ENCODE measurements around the gene PEDS1. TPM values are rescaled to one million over a fixed set of nuclear protein-coding genes. Genes with fewer than 3 reads are reported as not detected.
"Not testable (repeated sequence)": the region's sequence is repeated elsewhere in the genome, so short reads cannot be mapped to it uniquely, and the experiment has no call there.

PEDS1 gene
- total RNA-seq, 5 donors from 2014 or later (not counting 1 experiment from before 2014, with no cell fraction given): 17.6 to 20.0 (median 18.3) TPM

- H3K9me3 Mint-ChIP-seq: no peaks in the 10 kb centered on the region
- Histone ChIP-seq H3K36me3 (ENCODE audit: control insufficient read depth in 2 of 2, extremely low read depth in 1 of 2, insufficient read depth in 1 of 2, low read length in 1 of 2) (peaks cover 4 to 6% of the 10 kb centered on the region in 2 donors), H3K27me3 (replicated peaks in 1 of 2; ENCODE audit: control insufficient read depth in 2 of 2, extremely low read depth in 1 of 2, insufficient read depth in 2 of 2, low read length in 1 of 2) (no peaks in the 10 kb centered on the region), H3K4me1 (ENCODE audit: control insufficient read depth in 1 of 2, extremely low read depth in 1 of 2, insufficient read depth in 2 of 2, low read length in 2 of 2) (peaks cover 42 to 83% of the 10 kb centered on the region in 2 experiments), H3K4me3 (ENCODE audit: control insufficient read depth in 1 of 2, extremely low read depth in 1 of 2, low read length in 1 of 2) (peak overlapping the region in 1 of 2 donors; percentile 3), H3K27ac (ENCODE audit: low read length) (peak overlapping the region; percentile 86), H3K9me3 (no peaks in the 10 kb centered on the region)
- ChIA-PET POLR2A (interaction anchor here in 1 of 2 donors (0.6 kb wide), 1 partner anchor 11 kb away, joined by 4 read pairs; no protein-coding TSS in a partner anchor), CTCF (interaction anchor here (0.6 to 2.5 kb wide), 9 partner anchors 10 to 1109 kb away, joined by 3 to 6 read pairs (median 5); no protein-coding TSS in a partner anchor)
- H3K36me3 Mint-ChIP-seq: no peaks in the 10 kb centered on the region
- peak overlapping the region; percentile 81 to 97 for H3K27ac Mint-ChIP-seq
- H3K4me1 Mint-ChIP-seq: peaks cover 89 to 94% (median 91%) of the 10 kb centered on the region in 3 donors
- peak overlapping the region; percentile 94 to 97 (median 96) for H3K4me3 Mint-ChIP-seq
- ATAC-seq (replicated peaks in 1 of 4): peak in 3 of 4 experiments; percentile 1 to 16 (median 13)
- H3K27me3 Mint-ChIP-seq: no peaks in the 10 kb centered on the region
- DNase-seq: peak in 30 of 35 experiments; percentile 22 to 76 (median 48)
- WGBS (ENCODE audit: insufficient coverage): 3% methylated on average over 2 of the region's 4 CpGs
Observed at GRCh38 chr20:50110141-50111047, 43.1 kb downstream of the PEDS1 start.

GRCh38 chr20:50108556-50109235, 44.8 kb downstream of the PEDS1 start:
- DNase-seq (no peak), ATAC-seq (replicated peaks in 1 of 4) (no peak)
- Mint-ChIP-seq H3K9me3 (no peaks in the 10 kb centered on the region), H3K36me3 (no peaks in the 10 kb centered on the region), H3K27ac (peak overlapping the region; percentile 22 to 32), H3K4me1 (peaks cover 82 to 85% (median 83%) of the 10 kb centered on the region in 3 donors), H3K4me3 (peak overlapping the region in 1 of 3 donors; percentile 94), H3K27me3 (no peaks in the 10 kb centered on the region)
- CTCF ChIA-PET: interaction anchor here (0.6 to 1.5 kb wide), 5 partner anchors 9 to 404 kb away, joined by 3 to 6 read pairs (median 4); no protein-coding TSS in a partner anchor
- Histone ChIP-seq H3K27me3 (replicated peaks in 1 of 2; ENCODE audit: control insufficient read depth in 2 of 2, extremely low read depth in 1 of 2, insufficient read depth in 2 of 2, low read length in 1 of 2) (no peaks in the 10 kb centered on the region), H3K27ac (ENCODE audit: low read length) (peak overlapping the region; percentile 26), H3K4me3 (ENCODE audit: control insufficient read depth in 1 of 2, extremely low read depth in 1 of 2, low read length in 1 of 2) (no peak overlapping the region), H3K4me1 (ENCODE audit: control insufficient read depth in 1 of 2, extremely low read depth in 1 of 2, insufficient read depth in 2 of 2, low read length in 2 of 2) (peaks cover 32 to 70% of the 10 kb centered on the region in 2 experiments), H3K36me3 (ENCODE audit: control insufficient read depth in 2 of 2, extremely low read depth in 1 of 2, insufficient read depth in 1 of 2, low read length in 1 of 2) (peaks cover 4 to 6% of the 10 kb centered on the region in 2 donors), H3K9me3 (no peaks in the 10 kb centered on the region)
- POLR2A ChIA-PET: interaction anchor here (0.6 kb wide), 3 partner anchors 52 to 846 kb away, joined by 3 to 6 read pairs (median 4); no protein-coding TSS in a partner anchor
- WGBS (ENCODE audit: insufficient coverage): 83% methylated on average over 1 of the region's 4 CpGs

DNA sequence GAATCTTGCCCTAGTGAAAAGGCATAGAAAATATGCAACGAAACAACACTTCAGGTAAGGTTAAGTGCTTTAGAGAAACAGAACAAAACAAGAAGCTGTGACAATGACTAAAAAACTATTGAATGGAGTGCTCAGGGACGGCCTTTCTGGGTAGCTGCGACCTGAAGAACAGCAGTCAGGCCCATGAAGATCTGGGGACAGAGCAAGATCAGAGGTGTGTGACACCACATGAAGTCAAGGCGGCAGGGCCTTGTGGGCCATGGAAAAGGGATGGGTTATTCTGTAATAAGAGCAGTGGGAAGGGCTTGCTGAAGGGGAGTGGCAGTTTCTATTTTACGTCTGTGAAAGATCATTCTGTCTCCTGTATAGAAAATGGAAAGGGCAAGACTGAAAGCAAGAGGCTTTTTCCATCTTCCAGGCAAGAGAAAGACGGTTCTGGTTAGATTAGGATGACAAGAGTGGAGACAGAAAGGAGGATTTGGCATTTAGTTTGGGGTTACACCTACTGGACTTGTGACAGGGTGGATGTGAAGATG, 45.7 kb downstream of the PEDS1 start:
- Histone ChIP-seq H3K36me3 (ENCODE audit: control insufficient read depth in 2 of 2, extremely low read depth in 1 of 2, insufficient read depth in 1 of 2, low read length in 1 of 2) (peaks cover 4 to 6% of the 10 kb centered on the region in 2 donors), H3K27ac (ENCODE audit: low read length) (peak overlapping the region; percentile 13), H3K27me3 (replicated peaks in 1 of 2; ENCODE audit: control insufficient read depth in 2 of 2, extremely low read depth in 1 of 2, insufficient read depth in 2 of 2, low read length in 1 of 2) (no peaks in the 10 kb centered on the region), H3K4me1 (ENCODE audit: control insufficient read depth in 1 of 2, extremely low read depth in 1 of 2, insufficient read depth in 2 of 2, low read length in 2 of 2) (peaks cover 27 to 69% of the 10 kb centered on the region in 2 experiments), H3K9me3 (no peaks in the 10 kb centered on the region), H3K4me3 (ENCODE audit: control insufficient read depth in 1 of 2, extremely low read depth in 1 of 2, low read length in 1 of 2) (no peak overlapping the region)
- ATAC-seq (replicated peaks in 1 of 4): no peak
- Mint-ChIP-seq H3K36me3 (peaks cover 2% of the 10 kb centered on the region), H3K4me1 (peaks cover 82 to 84% (median 82%) of the 10 kb centered on the region in 3 donors), H3K9me3 (no peaks in the 10 kb centered on the region), H3K27me3 (no peaks in the 10 kb centered on the region), H3K4me3 (peak overlapping the region in 2 of 3 donors; percentile 1 to 94), H3K27ac (peak overlapping the region; percentile 21 to 53)
- WGBS (ENCODE audit: insufficient coverage): 72% methylated on average over 6 of the region's 6 CpGs
- DNase-seq: no peak
- ChIA-PET CTCF (interaction anchor here in 1 of 2 donors (1.0 kb wide), 1 partner anchor 14 kb away, joined by 3 read pairs; no protein-coding TSS in a partner anchor), POLR2A (no interaction called here)

- Mint-ChIP-seq H3K27me3 (no peaks in the 10 kb centered on the region), H3K9me3 (no peaks in the 10 kb centered on the region), H3K4me3 (peak overlapping the region in 1 of 3 donors; percentile 94), H3K27ac (peak overlapping the region in 1 of 2 donors; percentile 39), H3K36me3 (peaks cover 5% of the 10 kb centered on the region), H3K4me1 (peaks cover 83 to 87% (median 85%) of the 10 kb centered on the region in 3 donors)
- ChIA-PET CTCF (interaction anchor here in 1 of 2 donors (0.7 kb wide), 1 partner anchor 53 kb away, joined by 3 read pairs; no protein-coding TSS in a partner anchor), POLR2A (interaction anchor here in 1 of 2 donors (0.7 kb wide), 1 partner anchor 403 kb away, joined by 3 read pairs; the partner anchor contains the start of gene PTPN1)
- no peak for DNase-seq
- no peak overlapping the region for H3K4me3 ChIP-seq (ENCODE audit: control insufficient read depth in 1 of 2, extremely low read depth in 1 of 2, low read length in 1 of 2)
- no peak overlapping the region for H3K27ac ChIP-seq (ENCODE audit: low read length)
- H3K36me3 ChIP-seq (ENCODE audit: control insufficient read depth in 2 of 2, extremely low read depth in 1 of 2, insufficient read depth in 1 of 2, low read length in 1 of 2): peaks cover 4 to 6% of the 10 kb centered on the region in 2 donors
- peaks cover 27 to 71% of the 10 kb centered on the region in 2 experiments for H3K4me1 ChIP-seq (ENCODE audit: control insufficient read depth in 1 of 2, extremely low read depth in 1 of 2, insufficient read depth in 2 of 2, low read length in 2 of 2)
- H3K9me3 ChIP-seq: no peaks in the 10 kb centered on the region
- 100% methylated on average over 1 of the region's 6 CpGs for WGBS (ENCODE audit: insufficient coverage)
- no peaks in the 10 kb centered on the region for H3K27me3 ChIP-seq (replicated peaks in 1 of 2; ENCODE audit: control insufficient read depth in 2 of 2, extremely low read depth in 1 of 2, insufficient read depth in 2 of 2, low read length in 1 of 2)
- no peak for ATAC-seq (replicated peaks in 1 of 4)
Observed at GRCh38 chr20:50107086-50107660, 46.4 kb downstream of the PEDS1 start.

- not testable (repeated sequence) for H3K27me3 ChIP-seq (replicated peaks in 1 of 2; ENCODE audit: control insufficient read depth in 2 of 2, extremely low read depth in 1 of 2, insufficient read depth in 2 of 2, low read length in 1 of 2); H3K27ac ChIP-seq (ENCODE audit: low read length); H3K9me3 ChIP-seq; H3K36me3 ChIP-seq (ENCODE audit: control insufficient read depth in 2 of 2, extremely low read depth in 1 of 2, insufficient read depth in 1 of 2, low read length in 1 of 2); H3K27me3 Mint-ChIP-seq; H3K4me3 ChIP-seq (ENCODE audit: control insufficient read depth in 1 of 2, extremely low read depth in 1 of 2, low read length in 1 of 2); ATAC-seq (replicated peaks in 1 of 4); DNase-seq; H3K4me3 Mint-ChIP-seq; H3K36me3 Mint-ChIP-seq; H3K9me3 Mint-ChIP-seq
- Mint-ChIP-seq H3K27ac (peak overlapping the region in 1 of 2 donors; percentile 39), H3K4me1 (peaks cover 83 to 87% (median 85%) of the 10 kb centered on the region in 3 donors)
- peaks cover 22 to 66% of the 10 kb centered on the region in 2 experiments for H3K4me1 ChIP-seq (ENCODE audit: control insufficient read depth in 1 of 2, extremely low read depth in 1 of 2, insufficient read depth in 2 of 2, low read length in 2 of 2)
- ChIA-PET CTCF (interaction anchor here (0.7 to 0.8 kb wide), 2 partner anchors 23 to 53 kb away, joined by 3 read pairs; no protein-coding TSS in a partner anchor), POLR2A (interaction anchor here in 1 of 2 donors (0.7 kb wide), 1 partner anchor 403 kb away, joined by 3 read pairs; the partner anchor contains the start of gene PTPN1)
- no CpG with 5 or more reads among the region's 5 CpGs for WGBS (ENCODE audit: insufficient coverage)
Observed at GRCh38 chr20:50106669-50107068, 46.9 kb downstream of the PEDS1 start.

Measured in T-cell (primary cell).